Stimulated activated CD8-positive, alpha-beta memory T cell treated with anti-CD3 and anti-CD28 coated beads, Interleukin-7, amount 100 ng/mL, for 48 hours (primary cell): ENCODE measurements around the gene OVCH1.

Experiments used
- DNase-seq, 2 donors: peaks; one replicate each; pipeline ENCODE4 v3.0.0-alpha.2; 2020; ENCODE audit warnings: low read depth in 1 of 2; ENCODE audit errors: extremely low read depth in 1 of 2

OVCH1 gene

GRCh38 chr12:29497588-29497987 lies at the start of gene OVCH1:
Gene OVCH1 (minus strand): TSS chr12:29497686. CDS start chr12:29497686, 0 bp downstream.
- no peak for DNase-seq

GRCh38 chr12:29547151-29547632 lies 49.7 kb upstream of the OVCH1 start:
- no peak for DNase-seq

GRCh38 chr12:29546000-29546399 lies 48.5 kb upstream of the OVCH1 start:
- DNase-seq: no peak

GRCh38 chr12:29545102-29545467 lies 47.6 kb upstream of the OVCH1 start:
- no peak for DNase-seq

GRCh38 chr12:29544428-29545101 lies 47.1 kb upstream of the OVCH1 start:
- DNase-seq: no peak

DNA sequence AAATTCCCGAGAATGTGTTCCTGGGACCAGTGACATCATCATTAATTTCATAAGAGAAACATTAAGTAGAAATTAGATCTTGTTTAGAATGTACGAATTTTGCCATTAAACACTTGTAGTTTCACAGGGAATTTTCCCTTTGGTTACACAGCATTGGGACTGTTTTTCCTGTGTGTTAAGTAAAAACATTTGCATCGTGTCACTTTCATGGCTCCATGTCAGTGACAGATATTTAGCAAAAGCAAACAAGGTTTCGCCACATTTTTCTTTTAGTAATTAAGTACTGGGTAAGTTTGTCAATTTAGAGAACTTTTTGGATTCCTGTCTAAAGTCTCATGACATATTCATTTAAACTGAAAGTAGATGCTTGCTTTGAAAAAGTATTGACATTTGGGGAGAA lies 45.5 kb upstream of the OVCH1 start:
- no peak for DNase-seq

GRCh38 chr12:29537298-29537697 lies 39.8 kb upstream of the OVCH1 start:
- no peak for DNase-seq

- DNase-seq: no peak
These were observed 37.4 kb upstream of the OVCH1 start for GRCh38 chr12:29534935-29535334.

DNA sequence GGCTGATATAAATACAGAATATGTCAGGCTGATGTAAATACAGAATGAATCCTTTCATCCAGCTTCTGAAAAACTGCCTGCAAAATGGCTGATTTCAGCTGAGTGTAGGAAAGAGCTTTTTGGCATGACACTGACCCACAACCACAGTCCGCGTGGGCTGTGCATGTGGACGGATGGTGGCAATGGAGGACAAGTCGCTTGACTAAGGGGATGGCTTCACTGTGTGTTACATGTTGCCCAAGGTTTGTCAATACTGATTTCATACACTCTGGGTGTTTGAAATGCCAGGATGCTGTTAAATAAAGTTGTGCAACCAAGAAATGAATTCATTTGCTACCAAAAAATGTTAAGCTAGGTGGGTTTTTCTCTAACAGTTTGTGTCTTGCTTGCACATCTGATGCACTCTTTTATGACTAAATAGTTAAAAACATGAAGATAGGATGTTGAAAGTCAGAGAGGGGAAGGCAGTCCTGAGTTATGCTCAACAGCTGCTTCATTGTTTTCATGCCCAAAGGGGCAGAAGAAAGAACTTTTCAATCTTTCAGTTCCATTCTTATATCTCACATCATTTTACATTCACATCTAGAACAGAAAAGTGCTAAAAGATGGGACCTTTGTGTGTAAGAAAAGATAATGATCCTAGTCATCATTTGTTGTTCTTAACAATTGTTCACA lies 36.5 kb upstream of the OVCH1 start:
- no peak for DNase-seq

DNA sequence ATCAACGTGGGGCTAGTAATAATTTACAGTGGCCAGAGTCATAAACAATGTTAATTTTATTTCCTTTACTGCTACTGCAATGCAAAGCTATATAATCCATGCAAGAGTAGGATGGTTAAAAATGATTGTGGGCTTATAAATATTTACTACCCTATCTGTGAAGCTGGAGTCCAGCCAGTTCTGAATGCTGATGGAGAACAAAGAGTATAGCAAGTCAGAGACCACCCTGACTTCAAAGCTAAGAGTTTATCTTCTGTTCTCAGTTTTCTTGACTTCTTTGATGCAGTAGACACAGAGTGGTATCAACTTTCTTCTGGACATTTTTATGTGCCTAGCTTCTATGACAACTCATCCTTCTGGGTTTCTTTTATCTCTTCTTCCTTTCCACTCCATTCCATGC lies 34.0 kb upstream of the OVCH1 start:
- DNase-seq: no peak

- DNase-seq: no peak
These were observed 33.0 kb upstream of the OVCH1 start for GRCh38 chr12:29530436-29530835.

DNA sequence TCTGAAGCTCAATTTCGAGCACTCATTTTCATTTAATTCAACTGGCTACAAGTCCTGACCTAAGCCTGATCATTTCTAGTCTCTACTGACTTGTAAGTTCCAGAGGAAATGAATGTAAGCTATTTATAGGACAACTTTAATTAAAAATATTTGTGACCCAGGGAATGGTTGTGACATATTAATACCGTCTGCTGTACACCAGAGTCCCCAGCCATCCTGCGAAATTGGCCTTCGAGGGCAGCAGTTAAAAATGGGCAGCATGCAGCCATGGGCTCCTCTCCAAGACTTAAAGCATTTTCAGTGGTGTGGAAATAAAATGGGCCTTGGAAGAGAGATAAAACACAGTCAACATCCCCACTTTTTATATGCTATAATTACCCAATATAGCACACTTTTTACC lies 30.7 kb upstream of the OVCH1 start:
- no peak for DNase-seq

DNA sequence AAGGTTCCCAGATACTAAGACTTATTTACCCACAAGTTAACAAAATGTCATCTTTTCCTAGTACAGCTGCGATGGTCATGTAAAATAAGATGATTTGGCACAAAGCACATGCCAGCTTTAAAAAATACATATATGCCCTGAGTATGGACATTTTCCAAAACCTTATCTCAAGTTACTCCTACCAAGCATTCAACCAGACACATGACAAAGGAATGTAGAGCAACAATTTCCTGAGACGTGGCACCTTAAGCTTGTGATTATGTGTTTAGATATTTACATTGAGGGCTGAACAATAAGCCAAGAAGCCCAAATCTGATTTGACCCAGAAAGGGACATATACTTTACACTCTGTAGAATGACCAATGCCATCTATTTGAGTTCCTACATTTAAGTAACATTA lies 24.5 kb upstream of the OVCH1 start:
- no peak for DNase-seq

- DNase-seq: no peak
These were observed 22.2 kb upstream of the OVCH1 start for GRCh38 chr12:29519585-29520182.

DNA sequence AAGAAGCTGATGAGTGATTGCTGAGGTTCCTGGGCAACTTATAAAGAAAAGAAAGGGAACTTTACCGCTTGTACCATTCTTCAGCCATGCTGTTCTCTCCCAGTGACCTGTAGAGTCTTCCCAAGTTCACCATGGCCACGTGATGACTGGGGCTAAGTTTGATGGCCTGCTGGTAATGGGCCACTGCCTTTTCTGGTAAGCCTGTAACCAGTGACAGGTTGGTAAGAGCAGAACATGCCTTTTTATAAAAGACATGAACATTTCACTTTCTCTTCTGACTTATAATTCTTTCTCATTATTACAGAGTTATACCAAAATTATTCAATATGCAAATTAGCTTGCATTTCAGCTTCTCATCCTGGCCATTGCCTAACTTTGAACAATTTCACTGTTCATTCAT lies 20.9 kb upstream of the OVCH1 start:
- DNase-seq: no peak

DNA sequence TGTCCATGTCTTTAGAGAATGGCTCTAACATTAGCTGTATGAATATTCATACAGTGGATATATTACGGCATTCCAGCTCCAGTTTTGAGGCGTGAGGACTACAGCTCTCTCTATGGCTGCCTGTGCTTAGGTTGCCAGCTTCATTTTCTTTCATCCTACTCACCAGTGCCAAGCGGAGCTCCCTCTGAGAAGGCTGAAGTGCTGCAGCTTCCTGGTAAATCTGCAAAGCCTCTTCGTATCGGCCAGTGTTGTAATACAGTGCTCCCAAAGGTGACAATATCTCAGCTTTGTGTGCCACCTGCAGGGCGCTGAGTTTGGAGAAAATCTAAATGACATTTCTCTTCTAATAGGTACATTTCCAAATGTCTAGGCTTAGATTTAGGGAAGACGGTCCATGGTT lies 19.8 kb upstream of the OVCH1 start:
- DNase-seq: no peak

GRCh38 chr12:29516431-29516875 lies 19.0 kb upstream of the OVCH1 start:
- DNase-seq: no peak

DNA sequence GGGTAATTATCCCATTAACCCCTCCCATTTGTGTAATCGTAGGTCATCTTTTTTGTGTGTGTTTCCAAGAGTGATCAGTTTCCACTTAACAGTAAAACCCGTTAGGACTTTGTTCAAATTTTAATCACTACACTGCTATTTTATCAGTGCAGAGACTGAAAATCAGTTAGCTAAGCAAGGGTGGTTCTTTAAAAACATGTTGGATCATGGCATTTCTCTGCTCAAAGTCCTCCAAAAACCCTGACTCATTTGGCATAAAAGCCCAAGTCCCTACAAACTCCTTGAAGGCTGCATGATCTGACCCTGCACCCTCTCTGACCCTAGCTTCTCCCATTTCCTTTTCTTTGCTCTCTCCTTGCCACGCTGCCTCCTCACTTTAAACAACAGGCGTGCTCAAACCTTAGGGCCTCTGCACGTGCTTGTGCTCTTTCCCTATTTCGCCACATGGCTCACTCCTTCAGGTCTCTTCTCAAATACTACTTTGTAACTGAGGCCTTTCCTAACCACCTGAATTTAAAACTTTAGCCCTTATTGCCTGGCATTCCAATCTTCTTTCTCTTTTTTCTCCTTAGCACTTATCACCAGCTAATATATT lies 13.2 kb upstream of the OVCH1 start:
- no peak for DNase-seq

DNA sequence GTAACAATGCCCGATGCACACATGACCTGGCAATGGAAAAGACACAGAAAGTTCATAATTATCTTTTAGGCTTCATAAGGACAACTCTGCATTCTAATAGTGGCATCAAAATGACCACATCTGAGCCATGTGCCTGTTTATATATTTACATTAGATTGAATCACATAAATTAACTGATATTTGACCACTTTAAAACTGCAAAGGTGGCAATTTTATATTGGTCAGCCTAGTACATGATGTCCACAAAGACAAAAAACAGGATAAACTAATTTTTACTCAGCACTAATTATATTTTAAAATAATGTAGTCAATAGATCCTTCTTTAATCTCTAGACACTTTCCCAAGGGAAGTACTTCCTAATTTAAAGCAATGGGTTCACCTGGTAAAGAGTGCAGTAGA lies 12.0 kb upstream of the OVCH1 start:
- no peak for DNase-seq

- no peak for DNase-seq
These were observed 11.5 kb upstream of the OVCH1 start for GRCh38 chr12:29508949-29509348.

- DNase-seq: no peak
These were observed 7.6 kb upstream of the OVCH1 start for GRCh38 chr12:29505122-29505521.

DNA sequence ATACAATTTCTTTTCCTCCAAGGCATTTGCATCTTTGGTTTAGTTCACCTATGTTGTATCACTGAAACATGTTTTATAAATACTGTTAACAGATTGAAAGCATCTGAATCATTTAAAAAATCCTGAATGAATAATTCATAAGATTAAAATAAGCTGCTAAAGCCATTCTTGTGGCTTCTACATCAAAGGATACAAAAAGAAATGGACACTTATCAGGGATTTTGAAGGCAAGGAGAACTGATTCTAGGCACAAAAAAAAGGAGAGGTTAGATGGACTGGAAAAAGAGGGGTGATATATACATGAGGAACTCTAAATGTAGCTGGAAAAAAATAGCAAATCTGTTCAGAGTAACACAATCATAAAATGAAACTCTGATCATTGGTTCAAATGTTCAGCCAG lies 5.8 kb upstream of the OVCH1 start:
- DNase-seq: no peak
